Activated B cell treated with CpG ODN at 0.5 μM for 24 hours (primary cell): Measurements from ENCODE around the gene C1orf56. TPM values are rescaled to one million over a fixed set of nuclear protein-coding genes. Genes with fewer than 3 reads are reported as not detected.

Source experiments
- ATAC-seq: fragments of 200-7000 bp; cut with Tn5 transposase; one replicate; pipeline ENCODE4 v1.10.0; 2021; ENCODE audit warnings: low read depth, mild to moderate bottlenecking, moderate library complexity
- CTCF ChIA-PET: fragments of 350-600 bp; sonication (Branson Sonifier 250); formaldehyde crosslinking; loops from one replicate; lab custom pipeline; 2021; ENCODE audit warnings: antibody characterized with exemption; lab: Charles Lee
- POLR2A ChIA-PET: fragments of 350-600 bp; sonication (Branson Sonifier 250); formaldehyde crosslinking; loops from one replicate; lab custom pipeline; 2021; ENCODE audit warnings: antibody characterized with exemption; lab: Charles Lee
- DNase-seq: peaks from one replicate; pipeline ENCODE4 v3.0.0; 2022
- H3K27ac Mint-ChIP-seq: one replicate; pipeline ENCODE4 v1.8.0; 2020; ENCODE audit warnings: mixed read lengths
- H3K27me3 Mint-ChIP-seq: one replicate; pipeline ENCODE4 v1.8.0; 2021; ENCODE audit warnings: mixed read lengths
- H3K36me3 Mint-ChIP-seq: one replicate; pipeline ENCODE4 v1.8.0; 2021; ENCODE audit warnings: low read depth, mixed read lengths
- H3K4me1 Mint-ChIP-seq: one replicate; pipeline ENCODE4 v1.8.0; 2021; ENCODE audit warnings: mixed read lengths
- H3K4me3 Mint-ChIP-seq: one replicate; pipeline ENCODE4 v1.8.0; 2020; ENCODE audit warnings: mild to moderate bottlenecking, mixed read lengths
- H3K9me3 Mint-ChIP-seq: one replicate; pipeline ENCODE4 v1.8.0; 2020; ENCODE audit warnings: mixed read lengths
- CTCF ChIP-seq: fragments of 200-600 bp; IDR thresholded peaks from one replicate; pipeline ENCODE4 v1.8.0; 2022; ENCODE audit warnings: antibody characterized with exemption, mild to moderate bottlenecking
- intact Hi-C: fragments of 100-400 bp; cut with micrococcal nuclease; formaldehyde crosslinking; loops from one replicate; pipeline ENCODE4 v1.15.1; 2024
- total RNA-seq: library from RNA; stranded (reverse); gene quantifications from 2 replicates; pipeline ENCODE4 v1.2.3, GENCODE V29; 2022

Gene C1orf56
- total RNA-seq, 1 donor from 2014 or later, result 2.5 TPM

- Mint-ChIP-seq H3K9me3 (no peaks in the 10 kb centered on the region), H3K4me3 (peak overlapping the region; percentile 98), H3K27ac (no peak overlapping the region), H3K36me3 (peaks cover 18% of the 10 kb centered on the region), H3K4me1 (peaks cover 58% of the 10 kb centered on the region), H3K27me3 (no peaks in the 10 kb centered on the region)
- intact Hi-C loops, result loop anchor here (2.0 to 10.0 kb wide), 7 partner anchors 39 to 602 kb away; partner anchors contain the start of genes CDC42SE1, PSMD4, SNX27 and TNFAIP8L2
- ChIA-PET POLR2A (interaction anchor here (0.7 kb wide), 1 partner anchor 348 kb away, joined by 5 read pairs; no protein-coding TSS in a partner anchor), CTCF (interaction anchor here (0.6 to 0.9 kb wide), 2 partner anchors 14 to 52 kb away, joined by 3 read pairs; no protein-coding TSS in a partner anchor)
- DNase-seq (no peak), ATAC-seq (no peak)
- TF ChIP-seq CTCF, result no peak
These were observed 37.7 kb upstream of the C1orf56 start for GRCh38 chr1:151009674-151010345.

GRCh38 chr1:151010346-151010726, 37.2 kb upstream of the C1orf56 start:
- H3K27ac Mint-ChIP-seq, result no peak overlapping the region

GRCh38 chr1:151011154-151011850, 36.2 kb upstream of the C1orf56 start:
- no peak for ATAC-seq
- no peak for TF ChIP-seq CTCF
- POLR2A ChIA-PET, result no interaction called here
- intact Hi-C loops, result no loop called here
- peaks cover 19% of the 10 kb centered on the region for H3K36me3 Mint-ChIP-seq
- no peak overlapping the region for H3K4me3 Mint-ChIP-seq
- H3K9me3 Mint-ChIP-seq, result no peaks in the 10 kb centered on the region
- peaks cover 46% of the 10 kb centered on the region for H3K4me1 Mint-ChIP-seq
- DNase-seq, result no peak
- CTCF ChIA-PET, result interaction anchor here (1.2 kb wide), 1 partner anchor 13 kb away, joined by 4 read pairs; no protein-coding TSS in a partner anchor
- no peaks in the 10 kb centered on the region for H3K27me3 Mint-ChIP-seq
- no peak overlapping the region for H3K27ac Mint-ChIP-seq

More at GRCh38 chr1:151010346-151010726, 37.2 kb upstream of the C1orf56 start:
- no peaks in the 10 kb centered on the region for H3K27me3 Mint-ChIP-seq
- no peak overlapping the region for H3K4me3 Mint-ChIP-seq
- peaks cover 18% of the 10 kb centered on the region for H3K36me3 Mint-ChIP-seq
- ChIA-PET CTCF (interaction anchor here (0.9 kb wide), 1 partner anchor 14 kb away, joined by 3 read pairs; no protein-coding TSS in a partner anchor), POLR2A (interaction anchor here (0.7 kb wide), 1 partner anchor 348 kb away, joined by 5 read pairs; no protein-coding TSS in a partner anchor)
- H3K4me1 Mint-ChIP-seq, result peaks cover 56% of the 10 kb centered on the region
- intact Hi-C loops, result no loop called here
- DNase-seq (no peak), ATAC-seq (no peak)
- no peak for TF ChIP-seq CTCF
- H3K9me3 Mint-ChIP-seq, result no peaks in the 10 kb centered on the region

GRCh38 chr1:151012684-151013471, 34.7 kb upstream of the C1orf56 start:
- intact Hi-C loops, result no loop called here
- Mint-ChIP-seq H3K4me3 (no peak overlapping the region), H3K27ac (no peak overlapping the region), H3K4me1 (peaks cover 31% of the 10 kb centered on the region), H3K27me3 (no peaks in the 10 kb centered on the region), H3K9me3 (no peaks in the 10 kb centered on the region), H3K36me3 (peaks cover 22% of the 10 kb centered on the region)
- TF ChIP-seq CTCF, result no peak
- CTCF ChIA-PET, result interaction anchor here (1.2 kb wide), 1 partner anchor 12 kb away, joined by 4 read pairs; no protein-coding TSS in a partner anchor
- ATAC-seq (no peak), DNase-seq (no peak)
- POLR2A ChIA-PET, result no interaction called here
